22Rv1 (cell line): ENCODE results near the gene ZNF302.
A peak's percentile ranks its signal among the peaks of the same experiment; 100 is the strongest.
"Not testable (repeated sequence)": the region's sequence is repeated elsewhere in the genome, so short reads cannot be mapped to it uniquely, and the experiment has no call there.

Experiments
- H3K27ac ChIP-seq: fragments of 450-650 bp; 2 replicates; pipeline ENCODE4 v1.5.1; 2017
- ZFX ChIP-seq: fragments of 450-650 bp; IDR thresholded peaks from 2 replicates; pipeline ENCODE4 v1.6.1; 2017; ENCODE audit warnings: antibody characterized with exemption, borderline replicate concordance
- TF ChIP-seq, protein P1 (sequence below): fragments of 450-650 bp; IDR thresholded peaks from 2 replicates; pipeline ENCODE4 v1.5.1; 2017; ENCODE audit warnings: mild to moderate bottlenecking

ZNF302 gene

DNA sequence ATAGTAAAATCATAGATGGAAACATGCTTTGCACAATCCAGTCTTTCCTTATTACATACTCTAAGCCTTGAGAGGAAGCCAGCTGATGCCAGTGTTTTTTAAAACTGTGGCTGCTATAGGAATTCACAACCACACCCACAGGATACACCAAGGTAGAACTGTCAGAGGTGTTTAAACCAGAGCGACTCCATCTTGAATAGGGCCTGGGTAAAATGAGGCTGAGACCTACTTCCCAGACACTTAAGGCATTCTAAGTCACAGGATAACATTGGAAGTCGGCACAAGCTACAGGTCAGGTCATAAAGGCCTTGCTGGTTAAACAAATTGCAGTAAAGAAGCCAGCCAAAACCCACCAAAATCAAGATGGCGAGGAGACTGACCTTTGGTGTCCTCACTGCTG lies 2.2 kb upstream of the ZNF302 start:
- TF ChIP-seq, protein P1, sequence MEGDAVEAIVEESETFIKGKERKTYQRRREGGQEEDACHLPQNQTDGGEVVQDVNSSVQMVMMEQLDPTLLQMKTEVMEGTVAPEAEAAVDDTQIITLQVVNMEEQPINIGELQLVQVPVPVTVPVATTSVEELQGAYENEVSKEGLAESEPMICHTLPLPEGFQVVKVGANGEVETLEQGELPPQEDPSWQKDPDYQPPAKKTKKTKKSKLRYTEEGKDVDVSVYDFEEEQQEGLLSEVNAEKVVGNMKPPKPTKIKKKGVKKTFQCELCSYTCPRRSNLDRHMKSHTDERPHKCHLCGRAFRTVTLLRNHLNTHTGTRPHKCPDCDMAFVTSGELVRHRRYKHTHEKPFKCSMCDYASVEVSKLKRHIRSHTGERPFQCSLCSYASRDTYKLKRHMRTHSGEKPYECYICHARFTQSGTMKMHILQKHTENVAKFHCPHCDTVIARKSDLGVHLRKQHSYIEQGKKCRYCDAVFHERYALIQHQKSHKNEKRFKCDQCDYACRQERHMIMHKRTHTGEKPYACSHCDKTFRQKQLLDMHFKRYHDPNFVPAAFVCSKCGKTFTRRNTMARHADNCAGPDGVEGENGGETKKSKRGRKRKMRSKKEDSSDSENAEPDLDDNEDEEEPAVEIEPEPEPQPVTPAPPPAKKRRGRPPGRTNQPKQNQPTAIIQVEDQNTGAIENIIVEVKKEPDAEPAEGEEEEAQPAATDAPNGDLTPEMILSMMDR: no peak
- TF ChIP-seq ZFX: no peak
- no peak overlapping the region for H3K27ac ChIP-seq

- TF ChIP-seq ZFX: no peak
- TF ChIP-seq, protein P1: no peak
- H3K27ac ChIP-seq: no peak overlapping the region
Observed at GRCh38 chr19:34675919-34676318, 1.6 kb upstream of the ZNF302 start.

- no peak for TF ChIP-seq ZFX
- TF ChIP-seq, protein P1: no peak
- peak within 1 kb of the TSS; percentile 84 for H3K27ac ChIP-seq
Observed at GRCh38 chr19:34676697-34677385, 637 bp upstream of the ZNF302 start, which contains the start of gene SCGB2B2. TSS of gene SCGB2B2 (minus strand) at chr19:34677159. CDS start at chr19:34594563, 82,596 bp downstream.

GRCh38 chr19:34678085-34678412 lies 571 bp downstream of the ZNF302 start:
- no peak for TF ChIP-seq ZFX
- TF ChIP-seq, protein P1: no peak
- H3K27ac ChIP-seq: peak overlapping the region; percentile 84

DNA sequence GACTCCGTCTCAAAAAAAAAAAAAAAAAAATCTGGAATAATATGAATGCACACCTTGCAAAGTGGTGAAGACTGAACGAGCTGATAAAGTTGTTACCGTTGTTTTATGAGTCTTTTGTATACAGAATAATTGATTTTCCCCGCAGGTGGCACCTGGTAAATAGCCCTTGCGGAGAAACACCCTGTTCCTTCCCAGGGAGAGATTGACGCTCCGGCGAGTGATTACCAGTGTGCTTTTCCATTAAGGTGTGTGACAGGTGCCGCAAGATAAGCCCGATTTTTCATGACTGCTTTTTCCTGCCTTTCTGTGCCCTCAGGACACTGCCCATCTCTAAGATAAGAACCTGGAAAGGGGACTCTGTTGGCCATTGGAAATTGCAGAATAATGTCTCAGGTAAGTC lies 943 bp downstream of the ZNF302 start:
- no peak overlapping the region for H3K27ac ChIP-seq
- TF ChIP-seq, protein P1: no peak
- TF ChIP-seq ZFX: no peak

DNA sequence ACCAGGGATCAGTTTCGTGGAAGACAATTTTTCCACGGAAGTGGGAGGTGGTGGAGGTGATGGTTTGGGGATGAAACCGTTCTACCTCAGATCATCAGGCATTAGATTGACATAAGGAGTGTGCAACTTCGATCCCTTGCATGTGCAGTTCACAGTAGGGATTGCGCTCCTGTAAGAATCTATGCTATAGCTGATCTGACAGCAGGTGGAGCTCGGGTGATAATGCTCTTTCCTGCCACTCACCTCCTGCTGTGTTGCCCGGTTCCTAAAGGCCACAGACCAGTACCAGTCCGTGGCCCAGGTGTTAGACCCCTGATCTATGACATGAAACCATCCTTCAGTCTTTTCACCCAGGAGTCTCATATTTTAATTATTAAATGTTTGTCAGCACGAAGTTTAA lies 4.0 kb downstream of the ZNF302 start:
- no peak overlapping the region for H3K27ac ChIP-seq
- TF ChIP-seq, protein P1: no peak
- TF ChIP-seq ZFX: no peak

DNA sequence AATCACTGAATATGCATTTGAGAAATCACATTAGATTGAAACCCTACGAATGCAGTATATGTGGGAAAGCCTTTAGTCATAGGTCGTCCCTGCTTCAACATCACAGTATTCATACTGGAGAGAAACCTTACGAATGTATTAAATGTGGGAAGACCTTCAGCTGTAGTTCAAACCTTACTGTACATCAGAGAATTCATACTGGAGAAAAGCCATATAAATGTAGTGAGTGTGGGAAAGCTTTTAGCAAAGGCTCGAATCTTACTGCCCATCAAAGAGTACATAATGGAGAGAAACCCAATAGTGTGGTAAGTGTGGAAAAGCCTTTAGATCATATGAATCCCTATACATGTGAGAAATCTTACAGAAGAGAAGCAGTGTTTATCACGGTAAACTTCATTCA lies 7.8 kb downstream of the ZNF302 start:
- H3K27ac ChIP-seq: not testable (repeated sequence)

GRCh38 chr19:34686455-34686854 lies 9.0 kb downstream of the ZNF302 start:
- TF ChIP-seq, protein P1: no peak
- no peak for TF ChIP-seq ZFX
- H3K27ac ChIP-seq: no peak overlapping the region
